DND-41 (cell line): Measurements from ENCODE around the gene CYYR1.

Experiments
- ATAC-seq: fragments of 200-7000 bp; cut with Tn5 transposase; 3 replicates; pipeline ENCODE4 v1.9.1; 2021; ENCODE audit warnings: low read depth; ENCODE audit not compliant: insufficient read depth
- DNase-seq: peaks from one replicate; pipeline ENCODE4 v3.0.0-alpha.2; 2020
- H2AFZ ChIP-seq: 2 replicates; pipeline ENCODE4 v1.6.0; 2012; ENCODE audit warnings: low read depth, low read length
- H3K27ac ChIP-seq: 2 replicates; pipeline ENCODE4 v1.5.1; 2012; ENCODE audit warnings: low read length, inconsistent platforms
- H3K27me3 ChIP-seq: fragments of 200-600 bp; sonication (generic); 2 replicates; pipeline ENCODE4 v1.6.0; 2012; ENCODE audit warnings: low read length, mild to moderate bottlenecking, inconsistent platforms; ENCODE audit not compliant: insufficient read depth, poor library complexity
- H3K36me3 ChIP-seq: 2 replicates; pipeline ENCODE4 v1.5.1; 2012; ENCODE audit warnings: low read length, inconsistent platforms; ENCODE audit not compliant: insufficient read depth
- H3K4me1 ChIP-seq: 2 replicates; pipeline ENCODE4 v1.5.1; 2012; ENCODE audit warnings: mild to moderate bottlenecking, low read length; ENCODE audit not compliant: insufficient read depth
- H3K4me2 ChIP-seq: 2 replicates; pipeline ENCODE4 v1.6.0; 2012; ENCODE audit warnings: mild to moderate bottlenecking, moderate library complexity, low read length, inconsistent platforms; ENCODE audit not compliant: insufficient read depth
- H3K4me3 ChIP-seq, 2 experiments: fragments of 200-600 bp in 1 of 2; shearing (Covaris generic) in 1 of 2; 2 replicates each; pipeline ENCODE4 v1.5.1; 2012 to 2016; ENCODE audit warnings: inconsistent platforms in 2 of 2, low read length in 2 of 2, mild to moderate bottlenecking in 2 of 2, low read depth in 1 of 2, moderate library complexity in 1 of 2
- H3K79me2 ChIP-seq: 2 replicates; pipeline ENCODE4 v1.6.0; 2012; ENCODE audit warnings: low read length, inconsistent platforms; ENCODE audit not compliant: insufficient read depth
- H3K9ac ChIP-seq: 2 replicates; pipeline ENCODE4 v1.6.0; 2012; ENCODE audit warnings: low read depth, mild to moderate bottlenecking, inconsistent platforms, low read length, moderate library complexity
- H3K9me3 ChIP-seq: 2 replicates; pipeline ENCODE4 v1.5.1; 2012; ENCODE audit warnings: low read length, moderate library complexity, mild to moderate bottlenecking, inconsistent platforms; ENCODE audit not compliant: insufficient read depth, severe bottlenecking
- H4K20me1 ChIP-seq: 2 replicates; pipeline ENCODE4 v1.6.0; 2012; ENCODE audit warnings: low read length; ENCODE audit not compliant: insufficient read depth
- CTCF ChIP-seq: IDR thresholded peaks from 2 replicates; pipeline ENCODE4 v1.5.1; 2012; ENCODE audit warnings: borderline replicate concordance, low read length, moderate library complexity, mild to moderate bottlenecking; ENCODE audit not compliant: poor library complexity, severe bottlenecking; ENCODE audit errors: extremely low read depth
- EZH2 ChIP-seq: IDR thresholded peaks from 3 replicates; pipeline ENCODE4 v1.6.1; 2012; ENCODE audit warnings: borderline replicate concordance, low read depth, mild to moderate bottlenecking, moderate library complexity, low read length, inconsistent platforms; ENCODE audit not compliant: severe bottlenecking

The CYYR1 gene

GRCh38 chr21:26489781-26490180 is 83.3 kb downstream of the CYYR1 start:
- Histone ChIP-seq H3K9me3 (no peaks in the 10 kb centered on the region), H3K27me3 (no peaks in the 10 kb centered on the region), H3K36me3 (no peaks in the 10 kb centered on the region), H3K9ac (no peak overlapping the region), H2AFZ (no peak overlapping the region), H3K4me1 (no peaks in the 10 kb centered on the region), H4K20me1 (no peaks in the 10 kb centered on the region), H3K4me3 (no peak overlapping the region), H3K4me2 (no peak overlapping the region), H3K27ac (no peak overlapping the region), H3K79me2 (no peaks in the 10 kb centered on the region)
- ATAC-seq (no peak), DNase-seq (no peak)
- no peak for TF ChIP-seq EZH2
- TF ChIP-seq CTCF, result peak; percentile 31

GRCh38 chr21:26487981-26488480 is 85.1 kb downstream of the CYYR1 start:
- no peak for TF ChIP-seq EZH2
- no peak for TF ChIP-seq CTCF
- no peak overlapping the region for H3K4me2 ChIP-seq
- DNase-seq (no peak), ATAC-seq (no peak)
- H3K27ac ChIP-seq, result no peak overlapping the region
- no peaks in the 10 kb centered on the region for H4K20me1 ChIP-seq
- no peak overlapping the region for H2AFZ ChIP-seq
- H3K27me3 ChIP-seq, result no peaks in the 10 kb centered on the region
- H3K4me3 ChIP-seq, result no peak overlapping the region
- H3K9me3 ChIP-seq, result no peaks in the 10 kb centered on the region
- no peaks in the 10 kb centered on the region for H3K79me2 ChIP-seq
- H3K9ac ChIP-seq, result no peak overlapping the region
- H3K36me3 ChIP-seq, result no peaks in the 10 kb centered on the region
- H3K4me1 ChIP-seq, result no peaks in the 10 kb centered on the region

- Histone ChIP-seq H3K4me2 (no peak overlapping the region), H3K27ac (no peak overlapping the region), H3K9ac (no peak overlapping the region), H3K4me1 (0 out of 2 replicates have a peak, but pooled peaks cover 2% of the 10 kb centered on the region), H3K79me2 (no peaks in the 10 kb centered on the region), H4K20me1 (no peaks in the 10 kb centered on the region), H3K36me3 (no peaks in the 10 kb centered on the region), H2AFZ (no peak overlapping the region), H3K9me3 (peaks cover 2% of the 10 kb centered on the region), H3K27me3 (no peaks in the 10 kb centered on the region), H3K4me3 (no peak overlapping the region)
- DNase-seq (no peak), ATAC-seq (no peak)
- TF ChIP-seq CTCF (no peak), EZH2 (no peak)
Measured at GRCh38 chr21:26473471-26473870, 99.6 kb downstream of the CYYR1 start.

GRCh38 chr21:26471099-26471471 is 102.0 kb downstream of the CYYR1 start:
- no peak for DNase-seq
- no peak overlapping the region for H3K27ac ChIP-seq
- no peak overlapping the region for H3K4me3 ChIP-seq
- no peaks in the 10 kb centered on the region for H4K20me1 ChIP-seq
- TF ChIP-seq CTCF (no peak), EZH2 (no peak)
- H3K4me2 ChIP-seq, result no peak overlapping the region
- no peak for ATAC-seq
- no peaks in the 10 kb centered on the region for H3K27me3 ChIP-seq
- H3K9ac ChIP-seq, result no peak overlapping the region
- peaks cover 2% of the 10 kb centered on the region for H3K9me3 ChIP-seq
- no peak overlapping the region for H2AFZ ChIP-seq
- H3K4me1 ChIP-seq, result 0 out of 2 replicates have a peak, but pooled peaks cover 2% of the 10 kb centered on the region
- H3K36me3 ChIP-seq, result no peaks in the 10 kb centered on the region
- no peaks in the 10 kb centered on the region for H3K79me2 ChIP-seq
